Ishikawa (cell line): ENCODE results near the gene CCDC78.

Experiments used
- CEBPB ChIP-seq: IDR thresholded peaks from 2 replicates; pipeline ENCODE4 v1.6.1; 2012
- CREB1 ChIP-seq: IDR thresholded peaks from 2 replicates; pipeline ENCODE4 v1.6.1; 2012; ENCODE audit warnings: low read depth
- EGR1 ChIP-seq: IDR thresholded peaks from 2 replicates; pipeline ENCODE4 v1.6.1; 2012
- EP300 ChIP-seq: IDR thresholded peaks from 2 replicates; pipeline ENCODE4 v1.6.1; 2012; ENCODE audit warnings: borderline replicate concordance
- FOXM1 ChIP-seq: IDR thresholded peaks from 2 replicates; pipeline ENCODE4 v1.6.1; 2012; ENCODE audit warnings: low read depth, borderline replicate concordance
- RAD21 ChIP-seq: IDR thresholded peaks from 2 replicates; pipeline ENCODE4 v1.6.1; 2012; ENCODE audit warnings: low read depth
- TAF1 ChIP-seq: IDR thresholded peaks from 2 replicates; pipeline ENCODE4 v1.6.1; 2012; ENCODE audit warnings: low read depth, mild to moderate bottlenecking
- TCF12 ChIP-seq: IDR thresholded peaks from 2 replicates; pipeline ENCODE4 v1.6.1; 2012; ENCODE audit warnings: low read depth
- TEAD4 ChIP-seq: IDR thresholded peaks from 2 replicates; pipeline ENCODE4 v1.6.1; 2012
- USF1 ChIP-seq: IDR thresholded peaks from 2 replicates; pipeline ENCODE4 v1.6.1; 2012
- YY1 ChIP-seq: IDR thresholded peaks from 2 replicates; pipeline ENCODE4 v1.6.1; 2012; ENCODE audit warnings: low read depth
- ZBTB7A ChIP-seq: IDR thresholded peaks from 2 replicates; pipeline ENCODE4 v1.6.1; 2012; ENCODE audit warnings: low read depth
- TF ChIP-seq, protein P1 (sequence below): IDR thresholded peaks from 2 replicates; pipeline ENCODE4 v1.6.1; 2012; ENCODE audit warnings: low read depth, mild to moderate bottlenecking
- TF ChIP-seq, protein P2 (sequence below): IDR thresholded peaks from 2 replicates; pipeline ENCODE4 v1.6.1; 2012

- TF ChIP-seq EGR1 (no peak), CEBPB (no peak), FOXM1 (no peak), EP300 (no peak), TAF1 (no peak), USF1 (no peak), TCF12 (no peak), ZBTB7A (no peak), CREB1 (no peak), RAD21 (no peak), TEAD4 (no peak), YY1 (no peak)
- TF ChIP-seq, protein P1, sequence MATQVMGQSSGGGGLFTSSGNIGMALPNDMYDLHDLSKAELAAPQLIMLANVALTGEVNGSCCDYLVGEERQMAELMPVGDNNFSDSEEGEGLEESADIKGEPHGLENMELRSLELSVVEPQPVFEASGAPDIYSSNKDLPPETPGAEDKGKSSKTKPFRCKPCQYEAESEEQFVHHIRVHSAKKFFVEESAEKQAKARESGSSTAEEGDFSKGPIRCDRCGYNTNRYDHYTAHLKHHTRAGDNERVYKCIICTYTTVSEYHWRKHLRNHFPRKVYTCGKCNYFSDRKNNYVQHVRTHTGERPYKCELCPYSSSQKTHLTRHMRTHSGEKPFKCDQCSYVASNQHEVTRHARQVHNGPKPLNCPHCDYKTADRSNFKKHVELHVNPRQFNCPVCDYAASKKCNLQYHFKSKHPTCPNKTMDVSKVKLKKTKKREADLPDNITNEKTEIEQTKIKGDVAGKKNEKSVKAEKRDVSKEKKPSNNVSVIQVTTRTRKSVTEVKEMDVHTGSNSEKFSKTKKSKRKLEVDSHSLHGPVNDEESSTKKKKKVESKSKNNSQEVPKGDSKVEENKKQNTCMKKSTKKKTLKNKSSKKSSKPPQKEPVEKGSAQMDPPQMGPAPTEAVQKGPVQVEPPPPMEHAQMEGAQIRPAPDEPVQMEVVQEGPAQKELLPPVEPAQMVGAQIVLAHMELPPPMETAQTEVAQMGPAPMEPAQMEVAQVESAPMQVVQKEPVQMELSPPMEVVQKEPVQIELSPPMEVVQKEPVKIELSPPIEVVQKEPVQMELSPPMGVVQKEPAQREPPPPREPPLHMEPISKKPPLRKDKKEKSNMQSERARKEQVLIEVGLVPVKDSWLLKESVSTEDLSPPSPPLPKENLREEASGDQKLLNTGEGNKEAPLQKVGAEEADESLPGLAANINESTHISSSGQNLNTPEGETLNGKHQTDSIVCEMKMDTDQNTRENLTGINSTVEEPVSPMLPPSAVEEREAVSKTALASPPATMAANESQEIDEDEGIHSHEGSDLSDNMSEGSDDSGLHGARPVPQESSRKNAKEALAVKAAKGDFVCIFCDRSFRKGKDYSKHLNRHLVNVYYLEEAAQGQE = no peak
- TF ChIP-seq, protein P2, sequence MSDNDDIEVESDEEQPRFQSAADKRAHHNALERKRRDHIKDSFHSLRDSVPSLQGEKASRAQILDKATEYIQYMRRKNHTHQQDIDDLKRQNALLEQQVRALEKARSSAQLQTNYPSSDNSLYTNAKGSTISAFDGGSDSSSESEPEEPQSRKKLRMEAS = no peak
Measured at GRCh38 chr16:761625-762513, 35.6 kb upstream of the CCDC78 start.
